GM12872 (cell line): ENCODE data around the gene SUPT4H1.

ENCODE experiments used
- CTCF ChIP-seq: IDR thresholded peaks from 3 replicates; pipeline ENCODE4 v1.5.1; 2011; ENCODE audit warnings: low read depth, mild to moderate bottlenecking, low read length, moderate library complexity; ENCODE audit not compliant: insufficient read depth

SUPT4H1 gene

GRCh38 chr17:58314706-58315015 is 37.3 kb downstream of the SUPT4H1 start:
- no peak for TF ChIP-seq CTCF

- TF ChIP-seq CTCF, result no peak
Measured at GRCh38 chr17:58313815-58314705, 37.9 kb downstream of the SUPT4H1 start.

GRCh38 chr17:58312829-58313228 is 39.2 kb downstream of the SUPT4H1 start:
- no peak for TF ChIP-seq CTCF

- TF ChIP-seq CTCF, result no peak
Measured at GRCh38 chr17:58312021-58312630, 39.9 kb downstream of the SUPT4H1 start.

- TF ChIP-seq CTCF, result no peak
Measured at GRCh38 chr17:58311429-58311894, 40.5 kb downstream of the SUPT4H1 start.

- no peak for TF ChIP-seq CTCF
Measured at GRCh38 chr17:58310511-58311428, 41.2 kb downstream of the SUPT4H1 start.

- TF ChIP-seq CTCF, result no peak
Measured at GRCh38 chr17:58309918-58310259, 42.1 kb downstream of the SUPT4H1 start.
